ENCODE measurements around the gene EHMT1.
"Not testable (repeated sequence)": the region's sequence is repeated elsewhere in the genome, so short reads cannot be mapped to it uniquely, and the experiment has no call there.

Gene EHMT1

GRCh38 chr9:137804908-137805630, 186.3 kb downstream of the EHMT1 start:
- DNase-seq (ENCODE audit: low read depth in 3 of 3) = no peak

GRCh38 chr9:137807721-137808703, 189.2 kb downstream of the EHMT1 start:
- DNase-seq (ENCODE audit: low read depth in 3 of 3) = no peak

GRCh38 chr9:137809040-137809576, 190.3 kb downstream of the EHMT1 start:
- DNase-seq (ENCODE audit: low read depth in 3 of 3) = no peak

- not testable (repeated sequence) for DNase-seq (ENCODE audit: low read depth in 3 of 3)
Measured at GRCh38 chr9:137809726-137810450, 191.1 kb downstream of the EHMT1 start.

GRCh38 chr9:137811283-137811870, 192.6 kb downstream of the EHMT1 start:
- no peak for DNase-seq (ENCODE audit: low read depth in 3 of 3)

GRCh38 chr9:137812356-137813023, 193.7 kb downstream of the EHMT1 start:
- DNase-seq (ENCODE audit: low read depth in 3 of 3) = no peak

GRCh38 chr9:137813167-137813566, 194.4 kb downstream of the EHMT1 start:
- no peak for DNase-seq (ENCODE audit: low read depth in 3 of 3)

- DNase-seq (ENCODE audit: low read depth in 3 of 3) = no peak
Measured at GRCh38 chr9:137813651-137814415, 195.0 kb downstream of the EHMT1 start.

- no peak for DNase-seq (ENCODE audit: low read depth in 3 of 3)
Measured at GRCh38 chr9:137814436-137814835, 195.6 kb downstream of the EHMT1 start.

- no peak for DNase-seq (ENCODE audit: low read depth in 3 of 3)
Measured at GRCh38 chr9:137814841-137815240, 196.0 kb downstream of the EHMT1 start.

GRCh38 chr9:137815256-137816255, 196.8 kb downstream of the EHMT1 start:
- no peak for DNase-seq (ENCODE audit: low read depth in 3 of 3)

- DNase-seq (ENCODE audit: low read depth in 3 of 3) = no peak
Measured at GRCh38 chr9:137816531-137817235, 197.9 kb downstream of the EHMT1 start.

- DNase-seq (ENCODE audit: low read depth in 3 of 3) = no peak
Measured at GRCh38 chr9:137817236-137818200, 198.7 kb downstream of the EHMT1 start.

- DNase-seq (ENCODE audit: low read depth in 3 of 3) = no peak
Measured at GRCh38 chr9:137818286-137818685, 199.5 kb downstream of the EHMT1 start.

GRCh38 chr9:137820161-137820855, 201.5 kb downstream of the EHMT1 start:
- DNase-seq (ENCODE audit: low read depth in 3 of 3) = no peak

All from stimulated activated CD4-positive, alpha-beta T cell treated with anti-CD3 and anti-CD28 coated beads, TNF-alpha, amount 100 ng/mL, for 48 hours (primary cell).